CD14-positive monocyte (primary cell): ENCODE results near the gene GAD2. TPM values are rescaled to one million over a fixed set of nuclear protein-coding genes. Genes with fewer than 3 reads are reported as not detected.

Source experiments
- DNase-seq, 3 donors: peaks; one replicate each; pipeline ENCODE4 v3.0.0-alpha.2; 2011 to 2022
- H2AFZ ChIP-seq: 2 replicates; pipeline ENCODE4 v1.6.0; 2012; ENCODE audit warnings: mild to moderate bottlenecking, low read depth, low read length, inconsistent platforms; ENCODE audit not compliant: insufficient read depth, poor library complexity, severe bottlenecking
- H3K27ac ChIP-seq, 2 donors: 1 replicate in 1 of 2; 2 replicates in 1 of 2; pipeline ENCODE4 v1.5.1; 2012 to 2013; ENCODE audit warnings: low read length in 2 of 2, control low read depth in 1 of 2, inconsistent platforms in 1 of 2, low read depth in 1 of 2, mild to moderate bottlenecking in 1 of 2
- H3K27me3 ChIP-seq, 2 donors: one replicate each; pipeline versions ENCODE4 v1.6.0 to v1.6.1; 2011 to 2013; ENCODE audit warnings: low read length in 2 of 2; ENCODE audit not compliant: control insufficient read depth in 2 of 2, insufficient read depth in 2 of 2
- H3K36me3 ChIP-seq, 2 donors: replicated peaks in 1 of 2; 1 replicate in 1 of 2; 2 replicates in 1 of 2; pipeline versions ENCODE4 v1.5.1 to v1.6.1; 2012 to 2013; ENCODE audit warnings: low read length in 2 of 2, control low read depth in 1 of 2, inconsistent platforms in 1 of 2, mild to moderate bottlenecking in 1 of 2; ENCODE audit not compliant: insufficient read depth in 2 of 2, control insufficient read depth in 1 of 2
- H3K4me1 ChIP-seq, 2 donors: 1 replicate in 1 of 2; 2 replicates in 1 of 2; pipeline versions ENCODE4 v1.5.1 to v1.6.1; 2012 to 2013; ENCODE audit warnings: low read length in 2 of 2, control low read depth in 1 of 2, inconsistent platforms in 1 of 2, mild to moderate bottlenecking in 1 of 2, moderate library complexity in 1 of 2; ENCODE audit not compliant: insufficient read depth in 2 of 2, control insufficient read depth in 1 of 2
- H3K4me2 ChIP-seq: replicated peaks from 2 replicates; pipeline ENCODE3; 2012; ENCODE audit warnings: low read length, moderate library complexity, mild to moderate bottlenecking; ENCODE audit not compliant: poor library complexity, severe bottlenecking; ENCODE audit errors: extremely low read depth
- H3K4me3 ChIP-seq, 3 experiments: fragments of 200-600 bp in 1 of 3; sonication (generic) in 1 of 3; replicated peaks in 1 of 3; 1 replicate in 2 of 3; 2 replicates in 1 of 3; pipeline ENCODE4 v1.5.1; 2011 to 2013; ENCODE audit warnings: low read length in 3 of 3, mild to moderate bottlenecking in 3 of 3, control low read depth in 2 of 3, low read depth in 2 of 3, inconsistent platforms in 1 of 3, moderate library complexity in 1 of 3
- H3K79me2 ChIP-seq: 2 replicates; pipeline ENCODE4 v1.6.0; 2012; ENCODE audit warnings: mild to moderate bottlenecking, control low read depth, inconsistent platforms, low read length, moderate library complexity; ENCODE audit not compliant: insufficient read depth
- H3K9ac ChIP-seq: 2 replicates; pipeline ENCODE4 v1.6.0; 2017; ENCODE audit warnings: low read length, mild to moderate bottlenecking; ENCODE audit not compliant: insufficient read depth, poor library complexity, severe bottlenecking
- H3K9me3 ChIP-seq, 2 donors: replicated peaks in 1 of 2; 1 replicate in 1 of 2; 2 replicates in 1 of 2; pipeline versions ENCODE4 v1.5.1 to v1.6.1; 2012 to 2013; ENCODE audit warnings: low read length in 2 of 2, control low read depth in 1 of 2; ENCODE audit not compliant: control insufficient read depth in 1 of 2, insufficient read depth in 1 of 2
- H4K20me1 ChIP-seq: 2 replicates; pipeline ENCODE4 v1.6.0; 2012; ENCODE audit warnings: mild to moderate bottlenecking, low read length, control low read depth, moderate library complexity; ENCODE audit not compliant: insufficient read depth
- H3K27ac Mint-ChIP-seq, 7 donors: one replicate each; pipeline ENCODE4 v1.8.0; 2020; ENCODE audit warnings: mild to moderate bottlenecking in 7 of 7, mixed read lengths in 7 of 7, moderate library complexity in 6 of 7, inconsistent platforms in 2 of 7
- H3K27me3 Mint-ChIP-seq, 3 donors: one replicate each; pipeline ENCODE4 v1.8.0; 2021 to 2022; ENCODE audit warnings: low read depth in 3 of 3, mild to moderate bottlenecking in 3 of 3, mixed read lengths in 3 of 3, moderate library complexity in 3 of 3, inconsistent platforms in 1 of 3
- H3K36me3 Mint-ChIP-seq, 2 donors: one replicate each; pipeline ENCODE4 v1.8.0; 2020; ENCODE audit warnings: mixed read lengths in 2 of 2, inconsistent platforms in 1 of 2, mild to moderate bottlenecking in 1 of 2
- H3K4me1 Mint-ChIP-seq: one replicate; pipeline ENCODE4 v1.8.0; 2020; ENCODE audit warnings: mild to moderate bottlenecking, mixed read lengths
- H3K4me3 Mint-ChIP-seq, 2 donors: one replicate each; pipeline ENCODE4 v1.8.0; 2020; ENCODE audit warnings: mild to moderate bottlenecking in 2 of 2, mixed read lengths in 2 of 2, moderate library complexity in 1 of 2
- H3K9me3 Mint-ChIP-seq, 7 donors: one replicate each; pipeline ENCODE4 v1.8.0; 2020 to 2022; ENCODE audit warnings: mixed read lengths in 7 of 7, mild to moderate bottlenecking in 6 of 7, moderate library complexity in 6 of 7, inconsistent platforms in 2 of 7
- WGBS: methylation state at CpG from one replicate; pipeline ENCODE4 v1.1.5; 2013; ENCODE audit warnings: missing lambda C conversion rate; ENCODE audit not compliant: insufficient coverage; 5-methylcytosine and 5-hydroxymethylcytosine counted together
- intact Hi-C, 2 donors: fragments of 100-400 bp; cut with micrococcal nuclease; formaldehyde crosslinking; loops; one replicate each; pipeline versions ENCODE4 v1.15.0 to v1.15.1; 2023
- polyA plus RNA-seq, 3 donors: library from polyadenylated mRNA; depleted of rRNA in 1 of 3; unstranded in 2 of 3; stranded (reverse) in 1 of 3; fragments of 300-500 nt in 2 of 3; fragments of >200 nt in 1 of 3; fragmentation: Illumina TruSeq in 2 of 3; gene quantifications; 1 replicate in 2 of 3; 2 replicates in 1 of 3; pipeline ENCODE4 v1.2.3, GENCODE V29; 2012 to 2021
- TF ChIP-seq, protein P1 (sequence below): fragments of 200-600 bp; IDR thresholded peaks from one replicate; pipeline ENCODE4 v1.8.0; 2022; ENCODE audit warnings: antibody characterized with exemption, mild to moderate bottlenecking

Gene GAD2
- polyA plus RNA-seq, 3 donors = not detected

DNA sequence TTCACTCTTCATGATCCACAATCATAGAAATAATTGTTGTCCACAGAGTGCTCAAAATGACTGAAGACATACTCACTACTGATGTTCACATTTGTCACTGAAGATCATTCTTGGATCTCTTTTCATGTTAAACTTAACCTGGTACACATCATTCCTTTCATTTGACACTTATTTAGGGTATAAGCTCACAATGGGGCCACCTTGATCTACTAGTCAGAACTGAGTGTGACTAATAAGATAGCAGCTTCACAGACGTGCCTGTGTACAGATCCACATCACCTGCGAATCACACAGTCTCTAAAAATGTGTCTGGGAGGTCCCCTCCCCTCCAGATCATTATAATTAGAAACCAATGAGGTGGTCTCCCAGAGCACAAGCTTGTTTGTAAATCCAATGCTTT, 21.8 kb downstream of the GAD2 start:
- Mint-ChIP-seq H3K27me3 (peaks cover 4 to 10% (median 10%) of the 10 kb centered on the region in 3 donors), H3K9me3 (peaks cover 0 to 2% (median 0%) of the 10 kb centered on the region in 7 donors), H3K4me3 (no peak overlapping the region), H3K4me1 (no peaks in the 10 kb centered on the region), H3K27ac (no peak overlapping the region), H3K36me3 (no peaks in the 10 kb centered on the region)
- no peak for DNase-seq
- no peaks in the 10 kb centered on the region for H4K20me1 ChIP-seq
- no peaks in the 10 kb centered on the region for H3K36me3 ChIP-seq
- intact Hi-C loops = no loop called here
- H2AFZ ChIP-seq = no peak overlapping the region
- no peak overlapping the region for H3K9ac ChIP-seq
- no peak overlapping the region for H3K4me3 ChIP-seq
- TF ChIP-seq, protein P1, sequence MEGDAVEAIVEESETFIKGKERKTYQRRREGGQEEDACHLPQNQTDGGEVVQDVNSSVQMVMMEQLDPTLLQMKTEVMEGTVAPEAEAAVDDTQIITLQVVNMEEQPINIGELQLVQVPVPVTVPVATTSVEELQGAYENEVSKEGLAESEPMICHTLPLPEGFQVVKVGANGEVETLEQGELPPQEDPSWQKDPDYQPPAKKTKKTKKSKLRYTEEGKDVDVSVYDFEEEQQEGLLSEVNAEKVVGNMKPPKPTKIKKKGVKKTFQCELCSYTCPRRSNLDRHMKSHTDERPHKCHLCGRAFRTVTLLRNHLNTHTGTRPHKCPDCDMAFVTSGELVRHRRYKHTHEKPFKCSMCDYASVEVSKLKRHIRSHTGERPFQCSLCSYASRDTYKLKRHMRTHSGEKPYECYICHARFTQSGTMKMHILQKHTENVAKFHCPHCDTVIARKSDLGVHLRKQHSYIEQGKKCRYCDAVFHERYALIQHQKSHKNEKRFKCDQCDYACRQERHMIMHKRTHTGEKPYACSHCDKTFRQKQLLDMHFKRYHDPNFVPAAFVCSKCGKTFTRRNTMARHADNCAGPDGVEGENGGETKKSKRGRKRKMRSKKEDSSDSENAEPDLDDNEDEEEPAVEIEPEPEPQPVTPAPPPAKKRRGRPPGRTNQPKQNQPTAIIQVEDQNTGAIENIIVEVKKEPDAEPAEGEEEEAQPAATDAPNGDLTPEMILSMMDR = no peak
- no peaks in the 10 kb centered on the region for H3K4me1 ChIP-seq
- H3K27me3 ChIP-seq = peaks cover 0 to 3% of the 10 kb centered on the region in 2 donors
- 71% methylated on average over 1 of the region's 2 CpGs for WGBS
- no peaks in the 10 kb centered on the region for H3K79me2 ChIP-seq
- H3K27ac ChIP-seq = no peak overlapping the region
- no peaks in the 10 kb centered on the region for H3K9me3 ChIP-seq
- H3K4me2 ChIP-seq = no peak overlapping the region

DNA sequence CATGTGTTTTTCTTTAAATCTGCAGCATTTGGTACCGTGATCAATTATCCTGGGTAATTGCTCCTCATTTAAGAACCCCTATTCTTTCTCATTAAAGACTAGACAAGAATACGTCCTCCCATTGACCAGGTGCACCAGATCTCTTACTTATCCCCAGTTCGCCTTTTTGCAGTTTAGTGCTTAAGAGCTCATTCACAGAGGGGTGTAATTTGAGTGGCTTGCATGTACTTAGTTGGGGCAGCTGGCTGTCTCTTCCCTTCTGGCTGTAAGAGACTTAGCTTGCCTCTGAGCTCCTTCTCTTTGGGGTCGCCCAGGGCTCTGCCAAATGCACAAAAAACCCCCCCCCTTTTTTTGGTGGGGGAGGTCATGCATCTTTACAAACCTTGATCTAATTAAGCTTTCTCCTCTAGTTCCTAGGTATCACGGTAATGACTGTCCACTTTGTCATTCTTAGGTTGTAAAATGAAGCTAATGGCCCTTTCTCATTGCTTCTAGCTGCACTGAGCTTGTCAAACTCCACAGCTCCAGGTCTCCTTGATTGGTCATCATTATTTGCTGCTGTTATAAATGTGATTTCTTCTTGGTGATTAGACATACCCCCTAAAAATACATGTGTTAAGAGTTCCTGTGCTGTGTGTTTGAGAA, 26.3 kb downstream of the GAD2 start:
- Histone ChIP-seq H3K27ac (no peak overlapping the region), H3K9me3 (no peaks in the 10 kb centered on the region), H2AFZ (no peak overlapping the region), H3K27me3 (peaks cover 0 to 6% of the 10 kb centered on the region in 2 donors), H3K9ac (no peak overlapping the region), H3K4me2 (no peak overlapping the region), H4K20me1 (no peaks in the 10 kb centered on the region), H3K36me3 (no peaks in the 10 kb centered on the region), H3K79me2 (no peaks in the 10 kb centered on the region), H3K4me1 (no peaks in the 10 kb centered on the region), H3K4me3 (no peak overlapping the region)
- Mint-ChIP-seq H3K9me3 (peaks cover 0 to 3% (median 0%) of the 10 kb centered on the region in 7 donors), H3K27ac (peak overlapping the region in 1 of 7 donors; percentile 36), H3K27me3 (peaks cover 4 to 15% (median 10%) of the 10 kb centered on the region in 3 donors), H3K36me3 (no peaks in the 10 kb centered on the region), H3K4me1 (no peaks in the 10 kb centered on the region), H3K4me3 (no peak overlapping the region)
- TF ChIP-seq, protein P1 = no peak
- no peak for DNase-seq
- WGBS = 60% methylated on average over 1 of the region's 5 CpGs
- intact Hi-C loops = no loop called here
